ENCODE measurements around the gene GGT6.

- TF ChIP-seq CTCF (conservative IDR thresholded peaks at IDR 0.05; ENCODE audit: low read depth, low read length), result no peak
- TF ChIP-seq EZH2 (IDR thresholded peaks at IDR 0.05; ENCODE audit: borderline replicate concordance, low read depth, low read length, poor library complexity, severe bottlenecking), result no peak
Measured at GRCh38 chr17:4600563-4600962, 40.2 kb upstream of the GGT6 start.

Measured in A673 (cell line).